Testis (tissue), 2 donors: ENCODE measurements around the gene ZBTB7C.

Experiments used
- POLR2A ChIP-seq: fragments of 450-650 bp; IDR thresholded peaks from one replicate; pipeline ENCODE4 v1.6.1; 2017; ENCODE audit warnings: antibody characterized with exemption, mild to moderate bottlenecking, moderate library complexity
- TF ChIP-seq, protein P1 (sequence below), 3 experiments: fragments of 450-650 bp in 2 of 3; fragments of 200-600 bp in 1 of 3; sonication (generic) in 1 of 3; IDR thresholded peaks; one replicate each; pipeline ENCODE4 v1.5.1; 2016 to 2019; ENCODE audit warnings: antibody characterized with exemption in 3 of 3, mild to moderate bottlenecking in 2 of 3, moderate library complexity in 1 of 3

DNA sequence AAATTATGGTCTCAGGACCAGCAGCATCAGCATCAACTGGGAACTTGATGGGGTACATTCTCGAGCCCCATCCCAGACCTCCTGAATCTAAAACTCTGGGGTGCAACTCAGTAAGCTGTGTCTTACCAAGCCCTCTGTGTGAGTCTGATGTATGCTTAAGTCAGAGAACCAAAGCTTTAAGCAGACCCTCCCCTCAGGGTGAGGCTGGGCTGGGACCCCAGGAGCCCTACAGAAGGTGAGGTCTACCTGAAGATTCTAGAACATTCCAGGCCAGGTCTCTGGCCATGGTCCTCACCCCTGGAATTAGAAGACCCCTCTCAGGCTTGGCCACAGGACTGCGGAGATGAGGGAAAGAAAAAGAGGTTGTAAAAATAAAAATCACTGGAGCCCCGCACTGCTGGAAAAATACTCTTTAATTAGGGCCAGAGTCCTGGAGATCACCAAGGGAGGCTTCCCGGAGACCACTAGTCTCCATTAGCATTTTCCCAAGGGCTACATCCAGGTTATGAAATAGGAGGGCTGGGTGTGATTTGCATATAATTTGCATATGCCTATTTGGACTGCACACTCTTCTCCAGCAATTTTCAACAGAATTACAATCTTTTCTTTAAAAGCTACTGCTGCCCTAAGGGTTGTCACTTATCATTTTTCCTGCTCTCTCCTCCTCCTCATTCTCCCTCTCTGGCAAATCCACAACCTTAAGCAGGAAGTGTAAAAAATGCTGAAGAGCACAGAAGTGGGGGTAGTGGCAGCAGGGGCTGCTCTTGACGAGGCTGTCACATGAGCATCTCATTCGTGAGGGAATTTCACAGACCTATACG is 100.2 kb downstream of the ZBTB7C start:
- TF ChIP-seq, protein P1, sequence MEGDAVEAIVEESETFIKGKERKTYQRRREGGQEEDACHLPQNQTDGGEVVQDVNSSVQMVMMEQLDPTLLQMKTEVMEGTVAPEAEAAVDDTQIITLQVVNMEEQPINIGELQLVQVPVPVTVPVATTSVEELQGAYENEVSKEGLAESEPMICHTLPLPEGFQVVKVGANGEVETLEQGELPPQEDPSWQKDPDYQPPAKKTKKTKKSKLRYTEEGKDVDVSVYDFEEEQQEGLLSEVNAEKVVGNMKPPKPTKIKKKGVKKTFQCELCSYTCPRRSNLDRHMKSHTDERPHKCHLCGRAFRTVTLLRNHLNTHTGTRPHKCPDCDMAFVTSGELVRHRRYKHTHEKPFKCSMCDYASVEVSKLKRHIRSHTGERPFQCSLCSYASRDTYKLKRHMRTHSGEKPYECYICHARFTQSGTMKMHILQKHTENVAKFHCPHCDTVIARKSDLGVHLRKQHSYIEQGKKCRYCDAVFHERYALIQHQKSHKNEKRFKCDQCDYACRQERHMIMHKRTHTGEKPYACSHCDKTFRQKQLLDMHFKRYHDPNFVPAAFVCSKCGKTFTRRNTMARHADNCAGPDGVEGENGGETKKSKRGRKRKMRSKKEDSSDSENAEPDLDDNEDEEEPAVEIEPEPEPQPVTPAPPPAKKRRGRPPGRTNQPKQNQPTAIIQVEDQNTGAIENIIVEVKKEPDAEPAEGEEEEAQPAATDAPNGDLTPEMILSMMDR (IDR thresholded peaks at IDR 0.05) = no peak
- no peak for TF ChIP-seq POLR2A
